ENCODE results near the gene YPEL5.
A peak's percentile ranks its signal among the peaks of the same experiment; 100 is the strongest.

The YPEL5 gene

DNA sequence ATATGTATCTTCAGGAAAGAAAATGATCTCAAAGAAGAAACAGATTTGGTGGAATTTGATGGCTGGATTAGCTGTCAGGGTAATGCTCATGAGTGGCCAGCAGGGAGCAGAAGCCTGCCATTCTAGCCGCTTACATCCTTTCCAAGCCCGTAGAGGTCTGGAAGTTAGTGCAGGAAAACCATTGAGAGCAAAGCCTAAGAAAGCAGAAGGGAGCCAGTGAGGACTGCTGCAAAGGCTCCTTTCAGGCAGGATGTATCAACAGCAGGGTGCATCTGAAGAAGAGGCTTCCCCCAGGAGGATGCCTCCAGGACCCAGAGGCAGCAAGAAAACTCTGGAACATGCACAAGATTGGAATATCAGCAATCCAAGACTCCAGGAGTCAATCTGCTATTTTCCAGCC lies 61.6 kb downstream of the YPEL5 start:
- DNase-seq = peak; percentile 33

DNA sequence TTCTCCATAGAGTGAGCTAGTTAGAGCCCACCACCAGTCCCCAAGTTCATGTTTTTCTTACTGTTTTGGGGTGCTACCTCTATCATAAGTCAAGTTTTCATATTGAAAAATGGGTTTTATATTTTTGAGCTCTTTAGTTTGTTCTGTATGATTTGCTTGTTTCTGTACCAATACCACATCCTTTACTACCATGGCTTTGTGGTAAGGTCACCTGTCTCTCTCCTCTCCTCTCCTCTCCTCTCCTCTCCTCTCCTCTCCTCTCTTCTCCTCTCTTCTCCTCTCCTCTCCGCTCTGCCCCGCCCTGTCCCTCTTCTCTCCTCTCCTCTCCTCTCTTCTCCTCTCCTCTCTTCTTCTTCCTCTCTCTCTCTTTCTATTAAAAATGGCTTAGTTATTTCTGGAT lies 62.4 kb downstream of the YPEL5 start:
- no peak for DNase-seq

Data from NCI-H446 treated with DMSO at 0.1 percent for 48 hours (cell line).